GM19099 (cell line): Measurements from ENCODE around the gene TIAM2.

Source experiments
- POLR2A ChIP-seq: IDR thresholded peaks from 3 replicates; pipeline ENCODE4 v1.6.1; 2011; ENCODE audit warnings: low read depth; ENCODE audit not compliant: insufficient read length; ENCODE audit errors: extremely low read depth

The TIAM2 gene

DNA sequence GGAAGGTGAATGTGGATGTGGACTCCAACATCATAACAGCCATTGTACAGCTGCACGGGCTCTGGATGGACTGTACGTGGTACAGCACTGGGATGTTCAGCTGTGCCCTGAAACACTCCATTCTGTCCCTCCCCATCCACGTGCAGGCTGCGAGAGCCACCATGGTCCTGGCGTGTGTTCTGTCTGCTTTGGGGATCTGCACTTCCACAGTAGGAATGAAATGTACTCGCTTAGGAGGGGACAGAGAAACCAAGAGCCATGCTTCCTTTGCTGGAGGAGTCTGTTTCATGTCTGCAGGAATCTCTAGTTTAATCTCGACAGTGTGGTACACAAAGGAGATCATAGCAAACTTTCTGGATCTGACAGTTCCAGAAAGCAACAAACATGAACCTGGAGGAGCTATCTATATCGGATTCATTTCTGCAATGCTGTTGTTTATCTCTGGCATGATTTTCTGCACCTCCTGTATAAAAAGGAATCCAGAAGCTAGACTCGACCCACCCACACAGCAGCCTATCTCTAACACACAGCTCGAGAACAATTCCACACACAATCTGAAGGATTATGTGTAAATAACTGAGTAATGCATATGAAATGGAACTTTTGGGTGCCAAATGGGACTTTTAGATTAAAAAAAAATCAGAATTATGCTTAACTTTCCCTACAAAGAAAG lies 280.8 kb downstream of the TIAM2 start:
- TF ChIP-seq POLR2A, result no peak

DNA sequence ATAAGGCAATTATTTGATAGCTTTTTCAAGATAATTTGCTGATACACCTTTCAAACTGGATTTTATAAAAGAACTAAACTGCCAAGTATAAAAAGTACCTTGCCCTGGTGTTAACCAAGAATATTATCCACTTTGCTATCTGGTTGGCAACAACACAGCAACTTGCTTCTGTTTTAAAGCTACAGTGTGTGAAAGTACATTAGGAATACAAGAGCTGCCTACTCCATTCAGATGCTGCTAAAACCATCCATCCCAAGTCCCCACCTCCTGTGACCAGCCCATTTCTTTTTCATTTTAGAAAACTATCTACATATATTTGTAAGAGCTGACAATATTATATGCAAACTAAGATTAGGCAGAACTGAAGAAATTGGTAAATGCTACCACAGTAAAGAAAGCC lies 281.5 kb downstream of the TIAM2 start:
- TF ChIP-seq POLR2A, result no peak

DNA sequence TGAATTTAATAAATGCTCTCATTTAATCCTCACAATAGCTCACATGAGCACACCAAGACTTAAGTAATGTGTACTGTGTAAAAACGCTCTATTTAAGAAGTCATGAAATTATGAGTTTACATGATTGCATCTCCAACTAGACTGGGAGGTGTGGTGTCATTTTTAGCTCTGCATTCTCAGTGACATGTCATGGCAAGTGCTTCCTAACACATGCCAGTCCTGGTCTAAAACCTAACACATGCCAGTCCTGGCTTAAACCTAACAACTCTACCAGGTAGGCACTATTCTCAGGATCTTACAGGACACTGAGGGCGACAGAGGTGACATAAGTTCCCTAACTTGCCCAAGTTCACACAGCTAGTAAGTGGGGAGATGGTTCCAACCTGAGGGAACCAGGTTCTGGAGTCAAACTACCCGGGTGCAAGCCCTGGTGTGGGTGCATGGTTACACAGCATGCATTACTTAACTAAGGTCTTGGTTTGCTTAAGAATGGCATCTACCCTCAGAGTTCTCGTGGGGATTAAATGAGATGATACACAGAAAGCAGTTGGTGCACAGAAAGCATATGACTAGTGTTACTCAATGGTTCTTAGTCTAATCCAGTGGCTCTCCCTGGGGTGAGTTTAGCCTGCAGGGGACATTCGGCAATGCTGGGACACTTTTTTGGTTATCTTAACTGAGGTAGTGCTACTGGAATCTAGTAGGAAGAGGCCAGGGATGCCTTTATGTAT lies 283.4 kb downstream of the TIAM2 start:
- TF ChIP-seq POLR2A, result no peak

DNA sequence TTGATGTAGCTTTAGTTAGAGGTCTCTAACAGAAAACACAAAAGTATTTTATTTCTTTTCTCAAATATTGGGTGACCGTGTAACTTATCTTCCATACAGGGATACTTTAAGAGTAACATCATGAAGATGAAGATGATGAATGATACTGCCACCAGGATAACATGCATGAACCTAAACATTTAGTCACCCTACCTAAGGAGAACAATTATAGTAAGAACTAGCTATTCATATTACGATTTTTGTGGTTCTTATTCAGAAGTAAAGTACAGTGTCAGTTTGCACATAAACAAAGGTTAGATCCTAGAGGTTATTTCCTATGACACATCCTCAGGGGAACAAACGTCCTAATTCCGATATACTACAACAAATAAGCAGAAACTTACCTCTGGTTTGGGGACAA lies 289.7 kb downstream of the TIAM2 start:
- TF ChIP-seq POLR2A, result no peak

DNA sequence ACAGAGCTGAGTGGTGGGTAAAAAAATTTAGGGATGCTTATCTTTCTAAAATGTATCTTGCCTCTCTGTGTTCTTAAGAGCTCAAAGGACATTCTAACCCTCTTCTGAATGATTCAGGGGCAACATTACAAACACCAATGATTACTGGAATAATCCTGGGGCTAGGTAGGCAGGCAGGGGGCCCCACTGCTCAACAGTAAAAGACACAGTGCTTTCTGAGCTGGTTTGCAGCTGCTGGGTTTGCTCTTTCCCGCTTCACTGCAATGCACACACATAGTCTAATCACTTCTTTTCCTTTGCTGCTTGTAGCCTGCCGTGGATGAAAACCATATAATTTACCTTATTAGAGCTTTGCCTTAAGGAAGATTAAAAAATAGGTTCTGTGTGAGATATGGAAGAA lies 292.6 kb downstream of the TIAM2 start:
- no peak for TF ChIP-seq POLR2A

DNA sequence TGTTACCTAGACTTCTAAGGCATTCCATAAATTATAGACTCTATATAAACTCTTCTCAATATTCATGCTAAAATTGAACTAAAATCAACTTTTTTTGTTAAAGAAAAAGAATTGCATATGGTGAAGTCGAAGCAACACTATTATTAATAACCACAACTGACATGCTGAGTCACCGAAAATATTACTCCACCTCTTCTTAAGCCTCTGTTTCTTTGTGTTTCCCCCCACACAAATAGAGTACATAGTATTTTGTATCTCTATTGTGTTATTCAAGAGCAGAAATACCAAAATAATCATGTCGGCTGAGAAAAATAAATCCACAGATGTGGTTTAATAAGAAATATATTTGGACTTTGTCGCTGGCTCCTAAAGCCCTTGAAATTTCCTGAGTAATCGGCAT lies 295.4 kb downstream of the TIAM2 start:
- no peak for TF ChIP-seq POLR2A

DNA sequence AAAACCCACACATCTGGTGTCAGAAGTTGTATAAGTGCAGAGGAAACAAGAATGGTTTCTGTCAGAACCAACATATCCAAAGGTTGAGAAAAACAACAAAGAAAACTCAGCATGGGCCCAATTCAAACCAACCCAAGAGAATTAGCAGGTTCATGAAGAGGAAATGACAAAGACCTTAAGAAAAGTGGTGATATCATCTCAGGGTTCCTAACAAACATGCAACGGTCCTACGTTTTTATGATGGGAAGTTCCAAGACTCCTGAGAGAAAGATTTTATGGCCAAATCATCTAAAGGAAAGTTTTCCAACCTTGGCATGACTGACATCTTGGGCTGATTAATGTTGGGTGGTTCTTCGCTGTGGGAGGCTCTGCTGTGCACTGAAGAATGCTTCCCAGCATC lies 296.2 kb downstream of the TIAM2 start:
- no peak for TF ChIP-seq POLR2A

DNA sequence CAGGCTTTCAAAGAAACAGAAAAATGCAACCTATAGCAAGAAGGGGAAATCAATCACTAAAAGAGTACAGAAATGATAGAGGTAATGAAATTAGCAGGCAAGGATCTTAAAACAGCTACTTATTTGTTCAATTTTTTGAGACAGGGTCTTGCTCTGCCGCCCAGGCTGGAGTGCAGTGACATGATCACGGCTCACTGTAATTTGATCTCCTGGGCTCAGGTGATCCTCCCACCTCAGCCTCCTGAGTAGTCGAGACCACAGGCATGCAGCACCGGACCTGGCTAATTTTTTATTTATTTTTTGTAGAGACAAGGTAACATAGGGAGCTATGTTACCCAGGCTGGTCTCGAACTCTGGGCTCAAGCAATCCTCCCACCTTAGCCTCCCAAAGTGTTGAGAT lies 297.6 kb downstream of the TIAM2 start:
- no peak for TF ChIP-seq POLR2A

DNA sequence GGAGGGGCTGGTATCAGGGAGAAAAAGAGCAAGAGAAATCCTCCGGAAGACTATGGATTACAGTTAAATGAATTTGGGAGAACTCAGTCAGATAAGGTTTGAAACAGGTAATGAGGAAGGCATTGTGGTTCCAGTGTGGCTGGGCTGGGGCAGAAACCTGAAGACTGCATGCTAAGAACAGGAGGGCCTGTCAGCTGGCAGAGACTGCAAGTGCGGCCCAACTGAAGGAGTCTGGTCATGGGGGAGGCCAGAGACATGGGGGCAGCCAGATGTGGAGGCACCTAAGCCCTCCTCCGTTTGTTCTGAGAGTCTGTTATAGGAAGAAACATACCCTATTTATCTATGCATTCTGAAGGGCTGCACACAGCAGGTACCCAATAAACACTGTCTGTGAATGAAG lies 302.6 kb downstream of the TIAM2 start:
- TF ChIP-seq POLR2A, result no peak

DNA sequence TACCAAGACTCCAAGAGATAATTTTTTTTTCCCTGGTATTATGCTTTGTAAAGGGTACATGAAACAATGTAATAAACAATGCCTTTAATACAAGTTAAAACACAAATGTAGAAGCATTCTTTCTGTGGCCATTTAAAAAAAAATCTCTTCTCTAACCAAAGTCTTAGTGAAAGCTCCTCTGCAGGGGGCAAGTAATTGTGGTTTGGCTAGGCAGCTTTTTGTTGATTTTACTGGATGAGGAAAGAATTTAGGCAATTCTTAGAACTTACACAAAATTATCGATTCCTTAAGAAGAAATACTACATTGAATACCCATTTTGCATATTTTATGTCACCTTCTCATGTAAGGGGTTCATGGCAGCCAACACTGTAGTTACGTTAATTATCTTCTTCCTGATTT lies 306.8 kb downstream of the TIAM2 start:
- no peak for TF ChIP-seq POLR2A

DNA sequence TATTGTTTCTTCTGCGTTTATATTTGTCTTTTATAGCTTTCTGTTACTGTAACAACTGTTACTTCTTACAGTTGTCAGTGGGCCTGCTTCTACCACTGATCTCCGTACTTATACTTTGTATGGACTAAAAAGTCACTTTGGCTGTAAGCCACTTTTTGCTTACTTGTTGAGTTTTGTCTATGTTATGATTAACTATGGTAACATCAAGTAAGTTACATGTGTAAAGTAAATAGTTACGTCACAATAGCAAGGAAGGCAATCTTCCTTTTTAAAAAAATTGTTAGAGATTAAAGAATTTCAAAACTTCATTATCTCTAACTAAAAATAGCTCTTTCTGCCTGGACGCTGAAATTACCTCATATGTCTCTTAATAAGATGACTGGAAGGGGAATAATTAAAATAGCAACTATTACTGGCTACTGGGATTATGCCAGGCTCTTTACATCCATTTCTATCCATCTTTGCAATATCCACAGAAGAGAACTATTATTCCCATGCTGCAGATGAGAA lies 308.3 kb downstream of the TIAM2 start:
- no peak for TF ChIP-seq POLR2A

DNA sequence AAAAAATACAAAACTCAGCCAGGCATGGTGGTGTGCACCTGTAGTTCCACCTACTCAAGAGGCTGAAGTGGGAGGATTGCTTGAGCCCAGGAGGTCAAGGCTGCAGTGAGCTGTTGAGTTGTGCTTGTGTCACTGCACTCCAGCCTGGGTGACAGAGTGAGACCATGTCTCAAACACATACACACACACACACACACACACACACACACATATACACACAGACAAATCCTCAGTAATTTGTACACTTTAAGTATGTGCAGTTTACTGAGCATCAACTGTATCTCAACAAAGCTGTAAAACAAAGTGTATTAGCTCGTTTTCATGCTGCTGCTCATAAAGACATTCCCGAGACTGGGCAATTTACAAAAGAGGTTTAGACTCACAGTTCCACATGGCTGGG lies 311.8 kb downstream of the TIAM2 start:
- TF ChIP-seq POLR2A, result no peak
